GM18907 (cell line): Measurements from ENCODE around the gene NAPSA.
A peak's percentile ranks its signal among the peaks of the same experiment; 100 is the strongest.
"Not testable (repeated sequence)": the region's sequence is repeated elsewhere in the genome, so short reads cannot be mapped to it uniquely, and the experiment has no call there.

Source experiments
- ATAC-seq: cut with Tn5 transposase; IDR thresholded peaks from one replicate; pipeline ENCODE4 v1.9.1; 2021; ENCODE audit warnings: mild to moderate bottlenecking, moderate library complexity; ENCODE audit not compliant: unreplicated experiment

Gene NAPSA

GRCh38 chr19:50331994-50332243 lies 33.5 kb downstream of the NAPSA start:
- no peak for ATAC-seq

- ATAC-seq = no peak
These were observed 34.0 kb downstream of the NAPSA start for GRCh38 chr19:50331221-50331993.

GRCh38 chr19:50330365-50331078 lies 34.9 kb downstream of the NAPSA start:
- ATAC-seq = no peak

- not testable (repeated sequence) for ATAC-seq
These were observed 35.5 kb downstream of the NAPSA start for GRCh38 chr19:50329926-50330294.

DNA sequence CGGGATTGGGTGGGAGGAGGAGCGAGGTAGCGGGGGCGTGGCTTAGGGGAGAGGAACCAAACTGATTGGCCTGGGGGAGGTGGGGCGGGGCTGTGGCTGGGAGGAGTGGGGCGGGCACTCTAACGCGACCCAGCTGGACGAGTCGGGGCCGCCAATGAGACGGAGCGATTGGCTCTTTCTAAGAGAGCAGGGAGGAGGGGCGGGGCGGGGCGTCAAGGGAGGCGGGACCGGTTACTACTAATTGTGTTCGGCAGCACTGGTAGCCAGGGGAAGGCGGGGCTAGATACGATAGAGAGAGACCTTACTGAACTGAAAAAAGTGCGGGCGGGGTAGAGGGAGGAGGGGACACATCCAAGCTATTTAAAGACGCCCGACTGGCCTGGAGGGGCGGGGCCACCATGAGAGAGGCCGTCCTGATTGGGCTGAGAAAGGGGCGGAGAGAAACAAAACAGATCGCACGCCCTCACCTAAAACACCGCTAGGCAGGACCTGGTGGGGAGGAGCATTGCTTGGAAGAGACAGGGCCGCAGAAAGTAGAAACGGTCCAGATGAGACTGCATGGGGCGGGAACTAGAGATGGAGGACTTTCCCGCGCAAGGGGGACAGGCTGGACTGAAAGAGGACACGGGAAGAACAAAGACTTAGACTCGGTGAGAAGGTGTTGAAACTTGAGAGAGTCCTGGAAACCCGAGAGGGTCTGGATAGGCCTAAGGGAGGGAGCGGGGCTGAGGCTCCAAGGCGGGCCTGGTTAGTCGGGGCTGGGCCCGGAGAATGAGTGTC lies 36.1 kb downstream of the NAPSA start, which contains the start of gene KCNC3:
Gene KCNC3 (minus strand): TSS at position 232 of the 780 bp plus-strand sequence. CDS start 295 bp downstream, outside the sequence.
- ATAC-seq = peak; percentile 42

- ATAC-seq = peak; percentile 6
These were observed 36.6 kb downstream of the NAPSA start for GRCh38 chr19:50328873-50329145.

- no peak for ATAC-seq
These were observed 37.1 kb downstream of the NAPSA start for GRCh38 chr19:50328224-50328872.

DNA sequence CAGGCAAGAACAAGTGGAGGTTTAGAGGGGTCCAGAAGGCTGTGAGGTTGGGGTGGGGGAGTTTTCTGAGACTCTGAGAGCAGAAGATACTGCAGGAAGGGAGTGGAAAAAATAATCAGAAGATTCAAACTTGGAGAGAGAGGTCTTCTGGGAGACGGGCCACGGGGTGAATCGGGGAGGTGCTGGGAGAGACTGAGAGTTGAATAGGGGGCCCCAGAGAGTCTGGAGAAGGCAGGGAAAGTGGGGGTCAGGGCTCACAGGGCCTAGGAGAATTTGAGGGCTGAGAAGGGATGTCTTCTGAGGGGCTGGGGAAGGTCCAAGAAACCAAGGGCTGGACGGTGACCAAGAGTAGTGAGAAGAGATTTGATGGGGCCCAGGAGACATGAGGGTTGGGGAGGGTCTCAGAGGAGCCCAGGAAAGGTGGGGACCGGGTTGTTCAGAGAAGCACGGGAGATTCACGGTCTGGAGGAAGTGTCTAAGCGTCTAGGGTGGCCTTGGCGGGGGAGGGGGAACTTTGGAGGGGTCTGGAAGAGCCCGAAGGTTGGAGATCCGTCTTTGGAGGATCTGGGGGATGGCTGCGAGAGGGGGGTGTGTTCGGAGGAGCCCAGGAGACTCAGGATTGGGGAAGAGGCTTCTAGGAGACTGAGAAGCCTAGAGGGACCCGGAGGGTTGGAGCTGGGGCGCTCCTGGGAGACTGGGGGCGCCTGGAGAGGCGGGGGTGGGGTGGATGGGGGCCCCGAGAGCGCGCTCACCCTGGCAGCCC lies 37.8 kb downstream of the NAPSA start:
- no peak for ATAC-seq

DNA sequence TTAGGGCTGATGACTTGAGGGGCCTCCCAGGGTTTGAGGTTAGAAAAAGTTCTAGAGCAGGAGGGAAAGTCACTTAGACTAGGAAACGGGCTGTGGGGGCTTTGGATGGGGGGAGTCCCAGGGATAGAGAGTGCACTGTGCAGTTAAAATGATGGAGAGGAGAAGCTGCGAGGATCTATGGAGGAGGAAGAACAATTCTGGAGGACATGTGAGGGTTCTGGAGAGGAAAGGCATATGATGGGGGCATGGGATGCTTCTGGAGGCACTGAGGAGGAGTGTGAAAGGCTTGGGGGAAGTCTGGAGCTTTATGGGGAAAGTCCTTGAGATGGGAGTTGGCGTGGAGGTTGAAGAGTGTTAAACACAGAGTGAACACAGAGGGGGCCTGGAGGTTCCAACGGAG lies 38.4 kb downstream of the NAPSA start:
- ATAC-seq = no peak

DNA sequence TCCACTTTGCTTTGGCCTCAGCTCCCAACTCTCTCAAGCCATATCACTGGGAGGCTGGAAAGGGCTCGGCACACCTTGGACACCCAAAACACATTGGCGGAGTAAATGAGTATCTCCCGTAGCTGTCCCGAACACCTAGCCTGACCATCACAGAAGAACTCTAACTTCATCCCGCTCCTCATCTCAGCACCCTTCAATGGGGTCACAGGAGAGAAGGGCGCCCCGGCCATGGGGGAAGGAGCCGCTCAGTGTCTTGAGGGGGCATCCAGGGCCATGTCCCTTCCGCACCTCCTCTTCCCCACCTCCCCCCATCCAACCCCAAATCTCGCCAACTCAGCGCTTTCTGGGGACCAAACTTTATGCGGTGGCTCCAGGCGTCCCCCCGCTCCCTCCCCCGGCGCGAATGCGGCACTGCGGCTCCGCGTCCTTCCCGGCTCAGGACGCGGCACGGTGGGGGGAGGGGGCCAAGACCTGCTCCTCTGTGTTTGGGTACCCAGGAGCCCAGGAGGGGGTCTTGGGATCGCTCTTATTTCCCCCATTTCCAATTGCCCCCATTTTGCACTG lies 39.3 kb downstream of the NAPSA start:
- no peak for ATAC-seq

GRCh38 chr19:50325310-50326100 lies 39.9 kb downstream of the NAPSA start:
- peak; percentile 27 for ATAC-seq

- no peak for ATAC-seq
These were observed 41.1 kb downstream of the NAPSA start for GRCh38 chr19:50324331-50324730.

DNA sequence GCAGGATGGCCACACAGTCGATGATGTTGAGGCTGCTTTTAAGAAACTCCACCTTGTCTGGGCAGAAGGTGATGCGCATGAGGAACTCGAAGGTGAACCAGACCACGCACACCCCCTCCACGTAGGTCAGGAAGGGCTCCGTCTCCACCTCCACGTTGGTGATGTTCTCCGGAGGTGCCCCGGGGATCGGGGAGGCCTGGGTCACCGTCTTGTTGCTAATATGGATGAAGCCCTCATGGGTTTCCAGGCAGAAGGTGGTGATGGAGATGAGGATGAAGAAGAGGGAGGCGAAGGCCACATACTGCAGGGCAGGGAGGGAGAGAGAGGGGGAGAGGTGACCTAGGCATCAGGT lies 41.7 kb downstream of the NAPSA start:
- ATAC-seq = no peak

DNA sequence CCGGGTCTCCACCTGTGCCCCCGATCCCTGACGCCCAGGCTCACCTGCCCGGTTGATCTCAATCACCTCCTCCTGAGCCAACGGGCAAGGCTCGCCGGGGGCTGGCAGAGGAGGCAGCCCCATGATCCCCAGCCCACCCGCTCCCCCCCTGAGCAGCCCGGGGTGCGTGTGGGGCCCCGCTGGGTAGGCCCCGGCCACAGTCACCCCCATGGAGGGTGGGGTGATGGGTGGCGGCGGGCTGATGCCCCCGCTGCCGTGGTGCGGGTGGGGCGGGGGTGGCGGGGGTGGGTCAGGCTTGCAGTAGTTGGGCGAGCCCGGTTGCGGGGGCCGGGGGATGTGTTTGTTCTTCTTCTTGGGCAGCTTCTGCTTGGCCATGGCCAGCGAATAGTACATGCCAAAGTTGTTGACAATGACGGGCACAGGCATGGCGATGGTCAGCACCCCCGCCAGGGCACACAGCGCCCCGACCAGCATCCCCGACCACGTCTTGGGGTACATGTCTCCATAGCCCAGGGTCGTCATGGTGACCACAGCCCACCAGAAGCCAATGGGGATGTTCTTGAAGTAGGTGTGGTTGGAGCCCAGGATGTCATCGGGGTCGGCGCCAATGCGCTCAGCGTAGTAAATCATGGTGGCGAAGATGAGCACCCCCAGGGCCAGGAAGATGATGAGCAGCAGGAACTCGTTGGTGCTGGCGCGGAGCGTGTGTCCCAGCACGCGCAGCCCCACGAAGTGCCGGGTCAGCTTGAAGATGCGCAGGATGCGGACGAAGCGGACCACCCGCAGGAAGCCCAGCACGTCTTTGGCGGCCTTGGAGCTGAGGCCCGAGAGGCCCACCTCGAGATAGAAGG lies 42.3 kb downstream of the NAPSA start:
- ATAC-seq = no peak

DNA sequence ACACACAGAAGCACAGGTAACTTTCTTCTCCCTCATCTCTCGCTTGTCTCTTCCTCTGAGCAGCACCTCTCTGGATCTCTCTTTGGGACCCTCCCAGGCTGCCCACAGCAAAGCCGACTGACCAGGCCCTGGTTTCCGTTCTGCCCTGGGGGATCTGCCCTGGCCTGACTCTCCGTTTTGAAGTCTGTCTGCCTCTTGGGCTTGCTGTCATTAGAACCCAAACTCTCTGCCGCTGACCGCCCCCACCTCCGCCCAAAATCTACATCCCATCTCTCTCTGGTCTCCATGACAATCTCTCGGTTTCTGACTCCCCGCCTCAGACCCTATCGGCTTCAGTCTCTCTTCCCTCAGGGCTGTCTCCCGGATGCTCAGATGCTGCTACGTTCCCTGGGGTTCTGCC lies 43.2 kb downstream of the NAPSA start:
- no peak for ATAC-seq

DNA sequence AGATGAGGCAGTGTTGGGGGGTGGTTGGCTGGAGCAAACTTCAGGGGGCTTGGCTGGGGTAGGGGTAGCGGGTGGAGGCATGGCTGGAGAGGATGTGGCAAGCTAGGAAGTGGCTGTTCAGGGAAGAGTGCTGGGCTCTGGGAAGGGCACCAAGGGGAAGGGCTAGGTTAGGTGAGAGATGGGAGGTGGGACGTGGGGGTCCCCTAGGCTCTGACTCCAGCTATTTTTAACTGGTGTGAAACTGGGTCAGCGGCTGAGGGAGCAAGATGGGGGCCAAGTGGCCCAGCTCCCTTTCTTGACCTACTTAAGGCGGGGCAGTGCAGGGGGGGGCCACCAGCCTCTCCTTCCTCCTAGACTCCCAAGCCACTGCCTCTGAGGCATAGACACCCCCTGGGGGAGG lies 43.6 kb downstream of the NAPSA start:
- ATAC-seq = no peak

DNA sequence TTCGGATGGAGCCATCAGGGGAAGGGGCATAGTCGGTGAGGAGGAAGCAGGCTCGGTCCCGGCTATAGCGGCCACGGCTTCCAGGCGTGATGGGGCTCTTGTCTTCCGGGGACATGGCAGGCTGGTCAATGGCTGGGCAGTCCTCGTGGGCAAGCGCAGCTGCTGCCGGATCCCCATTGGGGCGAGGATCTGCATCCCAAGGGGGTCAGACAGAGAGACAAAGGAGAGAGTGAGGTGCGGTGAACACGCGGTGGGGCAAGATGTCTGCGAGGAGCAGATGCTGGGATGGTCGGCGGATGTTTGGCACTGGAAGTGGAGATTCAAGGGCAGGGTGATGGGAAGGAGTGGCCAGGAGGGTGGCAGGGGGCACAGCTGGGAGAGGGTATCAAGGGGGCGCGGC lies 44.8 kb downstream of the NAPSA start:
- no peak for ATAC-seq

- no peak for ATAC-seq
These were observed 45.4 kb downstream of the NAPSA start for GRCh38 chr19:50320051-50320450.

DNA sequence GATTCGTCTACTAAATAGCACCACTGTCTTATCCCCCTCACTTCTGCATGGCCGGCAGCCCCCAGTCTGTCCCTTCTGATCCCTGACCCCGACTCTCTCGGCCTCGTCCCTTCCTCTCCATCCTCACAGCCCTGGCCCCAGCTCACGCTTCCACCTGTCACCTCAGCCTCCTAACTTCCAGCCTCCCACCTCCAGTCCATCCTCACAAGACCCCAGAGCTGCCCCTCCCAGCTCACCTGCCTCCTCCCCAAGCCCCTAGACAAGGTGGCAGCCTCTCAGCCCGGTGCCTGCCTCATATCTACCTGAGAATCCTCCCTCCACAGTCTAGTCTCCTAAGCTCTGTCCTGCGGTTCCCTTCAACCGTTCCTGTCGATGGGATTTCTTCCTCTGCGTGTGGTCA lies 46.3 kb downstream of the NAPSA start:
- ATAC-seq = no peak
